GM23338 (cell line): ENCODE data around the gene HEXB. TPM values are rescaled to one million over a fixed set of nuclear protein-coding genes. Genes with fewer than 3 reads are reported as not detected.

Source experiments
- ATAC-seq: fragments of 200-7000 bp; cut with Tn5 transposase; 3 replicates; pipeline ENCODE4 v1.9.1; 2020
- DNase-seq: peaks from one replicate; pipeline ENCODE4 v3.0.0-alpha.2; 2015; ENCODE audit warnings: low spot score
- H2AFZ ChIP-seq: fragments of 200-600 bp; sonication (generic); 2 replicates; pipeline ENCODE4 v1.8.0; 2016; ENCODE audit warnings: antibody characterized with exemption, mild to moderate bottlenecking, moderate library complexity
- H3F3A ChIP-seq: fragments of 200-600 bp; sonication (generic); replicated peaks from 2 replicates; pipeline ENCODE4 v1.8.0; 2017; ENCODE audit warnings: antibody characterized with exemption, mixed run types, low read depth
- H3K27ac ChIP-seq: fragments of 200-600 bp; sonication (generic); 2 replicates; pipeline ENCODE4 v1.6.1; 2016; ENCODE audit warnings: low read depth
- H3K27me3 ChIP-seq: fragments of 200-600 bp; sonication (generic); 2 replicates; pipeline ENCODE4 v1.8.0; 2016; ENCODE audit warnings: mild to moderate bottlenecking, mixed run types, moderate library complexity; ENCODE audit not compliant: insufficient read depth
- H3K36me3 ChIP-seq: fragments of 200-600 bp; sonication (generic); 2 replicates; pipeline ENCODE4 v1.8.0; 2016; ENCODE audit warnings: mild to moderate bottlenecking; ENCODE audit not compliant: insufficient read depth
- H3K4me1 ChIP-seq: fragments of 200-600 bp; sonication (generic); 2 replicates; pipeline ENCODE4 v1.8.0; 2016; ENCODE audit warnings: mild to moderate bottlenecking, moderate library complexity; ENCODE audit not compliant: insufficient read depth
- H3K4me2 ChIP-seq: fragments of 200-600 bp; sonication (generic); 2 replicates; pipeline ENCODE4 v1.7.1; 2017; ENCODE audit warnings: mixed run types
- H3K4me3 ChIP-seq: fragments of 200-600 bp; sonication (generic); 2 replicates; pipeline ENCODE4 v1.6.1; 2016; ENCODE audit warnings: mixed run types
- H3K79me2 ChIP-seq: fragments of 200-600 bp; sonication (generic); replicated peaks from 2 replicates; pipeline ENCODE4 v1.8.0; 2017; ENCODE audit warnings: mild to moderate bottlenecking; ENCODE audit not compliant: insufficient read depth
- H3K9me2 ChIP-seq: fragments of 200-600 bp; sonication (generic); 2 replicates; pipeline ENCODE4 v1.8.0; 2017; ENCODE audit not compliant: insufficient read depth
- H4K20me1 ChIP-seq: fragments of 200-600 bp; sonication (generic); replicated peaks from 2 replicates; pipeline ENCODE4 v1.8.0; 2017; ENCODE audit warnings: mild to moderate bottlenecking; ENCODE audit not compliant: insufficient read depth
- H3K27ac Mint-ChIP-seq: 2 replicates; pipeline ENCODE4 v1.8.0; 2020; ENCODE audit warnings: inconsistent platforms, mild to moderate bottlenecking, moderate library complexity, mixed read lengths
- H3K27me3 Mint-ChIP-seq: 3 replicates; pipeline ENCODE4 v1.8.0; 2022; ENCODE audit warnings: low read depth, mild to moderate bottlenecking, moderate library complexity, mixed read lengths, inconsistent platforms; ENCODE audit not compliant: insufficient read depth, poor library complexity
- H3K36me3 Mint-ChIP-seq: 3 replicates; pipeline ENCODE4 v1.8.0; 2021; ENCODE audit warnings: low read depth, mild to moderate bottlenecking, inconsistent platforms, moderate library complexity, mixed read lengths
- H3K4me1 Mint-ChIP-seq: 3 replicates; pipeline ENCODE4 v1.8.0; 2020; ENCODE audit warnings: mild to moderate bottlenecking, inconsistent platforms, mixed read lengths
- H3K4me3 Mint-ChIP-seq: 3 replicates; pipeline ENCODE4 v1.8.0; 2021; ENCODE audit warnings: moderate library complexity, mild to moderate bottlenecking, inconsistent platforms, mixed read lengths
- H3K9me3 Mint-ChIP-seq: 3 replicates; pipeline ENCODE4 v1.8.0; 2020; ENCODE audit warnings: moderate library complexity, mild to moderate bottlenecking, inconsistent platforms, mixed read lengths
- CREB1 ChIP-seq: fragments of 250-450 bp; sonication (Bioruptor Pico); IDR thresholded peaks from 2 replicates; pipeline ENCODE4 v1.5.0; 2020; ENCODE audit warnings: low read depth, mild to moderate bottlenecking, moderate library complexity
- CTCF ChIP-seq, 2 experiments: fragments of 200-600 bp in 1 of 2; sonication (generic) in 1 of 2; conservative IDR thresholded peaks; 2 replicates each; pipeline versions ENCODE4 v1.5.1 to v1.6.1; 2016 to 2017; ENCODE audit warnings: antibody characterized with exemption in 2 of 2, low read depth in 2 of 2, mild to moderate bottlenecking in 2 of 2, moderate library complexity in 1 of 2
- ETS1 ChIP-seq: IDR thresholded peaks from 2 replicates; pipeline ENCODE4 v1.6.1; 2016; ENCODE audit warnings: antibody characterized with exemption
- EZH2 ChIP-seq: fragments of 200-600 bp; sonication (generic); IDR thresholded peaks from one replicate; pipeline ENCODE4 v1.8.0; 2017; ENCODE audit warnings: antibody characterized with exemption, mild to moderate bottlenecking, low read depth; ENCODE audit not compliant: unreplicated experiment
- EZH2phosphoT487 ChIP-seq: fragments of 200-600 bp; sonication (generic); IDR thresholded peaks from one replicate; pipeline ENCODE4 v1.8.1; 2018; ENCODE audit warnings: antibody characterized with exemption; ENCODE audit not compliant: unreplicated experiment
- NANOG ChIP-seq: IDR thresholded peaks from 2 replicates; pipeline ENCODE4 v1.6.1; 2016; ENCODE audit warnings: antibody characterized with exemption, borderline replicate concordance
- POLR2AphosphoS5 ChIP-seq: IDR thresholded peaks from 2 replicates; pipeline ENCODE4 v1.6.1; 2016; ENCODE audit warnings: antibody characterized with exemption, low read depth
- REST ChIP-seq: IDR thresholded peaks from one replicate; pipeline ENCODE4 v1.6.1; 2018; ENCODE audit warnings: antibody characterized with exemption; ENCODE audit not compliant: unreplicated experiment
- STAT1 ChIP-seq: IDR thresholded peaks from one replicate; pipeline ENCODE4 v1.6.1; 2016; ENCODE audit warnings: antibody characterized with exemption; ENCODE audit not compliant: unreplicated experiment
- ZNF331 ChIP-seq: fragments of 250-450 bp; sonication (Bioruptor Pico); IDR thresholded peaks from 2 replicates; pipeline ENCODE4 v1.5.0; 2020; ENCODE audit warnings: low read depth, mild to moderate bottlenecking, moderate library complexity
- ZNF462 ChIP-seq: fragments of 250-450 bp; sonication (Bioruptor Pico); IDR thresholded peaks from 2 replicates; pipeline ENCODE4 v1.5.0; 2020; ENCODE audit warnings: mild to moderate bottlenecking, moderate library complexity
- polyA plus RNA-seq: library from polyadenylated mRNA; unstranded; fragments of >200 nt; fragmentation: Nextera tagmentation; extraction: Ambion mirVana; gene quantifications from 2 replicates; pipeline ENCODE4 v1.2.1, GENCODE V29; 2016
- total RNA-seq: library from RNA; depleted of rRNA; stranded (reverse); fragments of >200 nt; shearing (Covaris generic); gene quantifications from 2 replicates; pipeline ENCODE4 v1.2.3, GENCODE V29; 2014

HEXB gene
- total and polyA plus RNA-seq, 2 experiments from 2014 or later = 49.2 to 70.8 TPM

DNA sequence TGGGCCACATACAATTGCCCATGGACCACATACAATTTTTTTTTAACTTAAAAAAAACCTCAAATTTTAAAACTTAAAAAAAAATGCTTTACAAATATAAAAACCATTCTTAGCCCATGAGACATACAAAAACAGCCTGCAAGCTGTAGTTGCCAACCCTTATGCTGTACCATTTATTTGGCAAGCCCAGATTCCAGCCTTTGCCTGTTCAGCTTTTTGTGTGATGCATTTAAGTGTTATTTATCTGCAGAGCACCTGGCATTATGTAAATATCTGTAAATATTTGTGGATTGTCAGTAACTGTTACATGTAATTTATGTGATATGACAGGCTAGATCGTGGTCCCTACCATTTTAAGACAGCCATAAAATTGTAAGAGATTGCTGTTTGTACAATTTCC lies 32.6 kb downstream of the HEXB start (continued):
- TF ChIP-seq CTCF (conservative IDR thresholded peaks at IDR 0.05; ENCODE audit: low read depth in 2 of 2) (no peak), CREB1 (CRISPR knock-in tag) (no peak), POLR2AphosphoS5 (no peak), REST (no peak), ZNF331 (CRISPR knock-in tag) (no peak)

- Histone ChIP-seq H3K79me2 (no peaks in the 10 kb centered on the region), H3K4me3 (no peak overlapping the region), H3K4me2 (no peak overlapping the region), H3F3A (no peaks in the 10 kb centered on the region), H3K36me3 (peaks cover 8% of the 10 kb centered on the region; the same call in 1 of the 2 replicates), H4K20me1 (no peaks in the 10 kb centered on the region), H2AFZ (no peak overlapping the region), H3K27ac (no peak overlapping the region), H3K9me2 (no peaks in the 10 kb centered on the region), H3K27me3 (no peaks in the 10 kb centered on the region), H3K4me1 (no peaks in the 10 kb centered on the region)
- H3K4me1 Mint-ChIP-seq = no peaks in the 10 kb centered on the region
- no peak for ATAC-seq
- H3K27me3 Mint-ChIP-seq = no peaks in the 10 kb centered on the region
- H3K27ac Mint-ChIP-seq = no peak overlapping the region
- DNase-seq = no peak
- H3K9me3 Mint-ChIP-seq = no peaks in the 10 kb centered on the region
- peaks cover 34% of the 10 kb centered on the region; the same call in 2 of the 3 replicates for H3K36me3 Mint-ChIP-seq
- H3K4me3 Mint-ChIP-seq = no peak overlapping the region
- TF ChIP-seq STAT1 (no peak), ZNF331 (CRISPR knock-in tag) (no peak), EZH2 (no peak), ETS1 (no peak), ZNF462 (no peak), EZH2phosphoT487 (no peak), NANOG (no peak)
These were observed 37.2 kb downstream of the HEXB start for GRCh38 chr5:74722271-74722670.
